ENCODE results near the gene DNAJC6. TPM values are rescaled to one million over a fixed set of nuclear protein-coding genes. Genes with fewer than 3 reads are reported as not detected.

DNAJC6 gene
- total RNA-seq, 4 donors from 2014 or later: 0.99 to 3.6 (median 2.5) TPM

GRCh38 chr1:65419681-65420589 is 110.6 kb downstream of the DNAJC6 start:
- intact Hi-C loops (cut with DNase I; ENCODE audit: low total_unique reads): no loop called here
- H3K4me3 ChIP-seq (ENCODE audit: low read depth, poor library complexity, severe bottlenecking): peak overlapping the region; percentile 43
- TF ChIP-seq CTCF (IDR thresholded peaks at IDR 0.05) (no peak), POLR2A (IDR thresholded peaks at IDR 0.05) (no peak)
- peak; percentile 98 to 100 for DNase-seq (ENCODE audit: low spot score in 2 of 2)
- 1% methylated on average over 39 to 41 of the region's 52 CpGs for WGBS, 2 donors

GRCh38 chr1:65420590-65421350 is 111.4 kb downstream of the DNAJC6 start, which contains the start of the genes LEPR and LEPROT:
Gene LEPR (plus strand): TSS chr1:65420668. CDS start chr1:65565566, 144,898 bp downstream.
Gene LEPROT (plus strand): TSS chr1:65420668. CDS start chr1:65420725, 57 bp downstream.
- TF ChIP-seq POLR2A (IDR thresholded peaks at IDR 0.05) (peak in 1 of 2 donors; percentile 76), CTCF (IDR thresholded peaks at IDR 0.05) (no peak)
- intact Hi-C loops (cut with DNase I; ENCODE audit: low total_unique reads): no loop called here
- H3K4me3 ChIP-seq (ENCODE audit: low read depth, poor library complexity, severe bottlenecking): peak within 1 kb of the TSS; percentile 86
- 1% methylated on average over 35 to 44 of the region's 60 CpGs for WGBS, 2 donors
- no peak for DNase-seq (ENCODE audit: low spot score in 2 of 2)

GRCh38 chr1:65421351-65422025 is 112.1 kb downstream of the DNAJC6 start:
- no peak for DNase-seq (ENCODE audit: low spot score in 2 of 2)
- intact Hi-C loops (cut with DNase I; ENCODE audit: low total_unique reads): no loop called here
- TF ChIP-seq POLR2A (IDR thresholded peaks at IDR 0.05) (no peak), CTCF (IDR thresholded peaks at IDR 0.05) (no peak)
- H3K4me3 ChIP-seq (ENCODE audit: low read depth, poor library complexity, severe bottlenecking): peak overlapping the region; percentile 86
- 1 to 5% methylated on average over 13 of the region's 13 CpGs for WGBS, 2 donors

GRCh38 chr1:65422241-65423203 is 113.2 kb downstream of the DNAJC6 start:
- TF ChIP-seq CTCF (IDR thresholded peaks at IDR 0.05) (no peak), POLR2A (IDR thresholded peaks at IDR 0.05) (no peak)

More at GRCh38 chr1:65422241-65423203, 113.2 kb downstream of the DNAJC6 start:
- H3K4me3 ChIP-seq (ENCODE audit: low read depth, poor library complexity, severe bottlenecking): no peak overlapping the region
- intact Hi-C loops (cut with DNase I; ENCODE audit: low total_unique reads): no loop called here
- 78 to 82% methylated on average over 12 of the region's 12 CpGs for WGBS, 2 donors
- peak in 1 of 2 donors; percentile 32 for DNase-seq (ENCODE audit: low spot score in 2 of 2)
